T-helper 22 cell (primary cell): ENCODE data around the gene PTPRN2.

ENCODE experiments used
- DNase-seq: peaks from one replicate; pipeline ENCODE4 v3.0.0-alpha.2; 2020; ENCODE audit warnings: low read depth

The PTPRN2 gene

DNA sequence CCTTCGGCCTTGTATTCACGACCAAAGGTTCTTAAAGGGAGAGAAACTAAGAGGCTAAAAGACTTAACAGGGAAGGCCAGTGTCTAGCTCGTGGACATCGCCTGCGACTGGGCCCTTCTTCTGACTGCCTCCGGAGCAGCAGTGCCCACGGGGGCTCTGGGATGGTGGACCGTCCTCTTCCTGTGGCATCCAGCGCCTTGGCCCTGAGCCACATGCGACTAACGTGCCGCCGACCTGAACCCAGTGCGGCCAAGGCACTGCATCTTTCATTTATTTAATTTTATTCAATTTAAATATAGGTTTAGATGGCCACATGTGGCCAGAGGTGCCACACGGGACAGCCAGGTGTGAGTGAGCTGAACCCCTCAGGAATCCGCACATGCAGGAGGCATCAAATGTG, 451.7 kb downstream of the PTPRN2 start:
- DNase-seq: no peak

DNA sequence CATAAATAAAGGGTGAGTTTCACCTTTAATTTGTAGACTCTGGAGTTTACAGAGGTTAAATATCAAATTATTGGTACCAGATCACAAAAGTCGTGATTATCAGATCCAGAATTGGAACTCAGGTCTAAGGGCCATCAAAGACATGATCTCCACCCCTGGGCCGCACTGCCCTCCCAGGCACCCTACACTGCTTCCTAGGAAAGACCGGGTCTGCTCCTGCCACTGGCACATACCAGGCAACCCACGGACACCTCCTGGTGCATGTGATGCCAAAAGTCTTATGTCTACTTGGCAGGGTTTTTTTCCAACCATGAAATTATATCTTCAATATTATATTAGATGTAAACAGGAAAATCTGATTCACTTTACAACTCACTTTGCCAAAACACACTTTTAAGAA, 452.8 kb downstream of the PTPRN2 start:
- no peak for DNase-seq

DNA sequence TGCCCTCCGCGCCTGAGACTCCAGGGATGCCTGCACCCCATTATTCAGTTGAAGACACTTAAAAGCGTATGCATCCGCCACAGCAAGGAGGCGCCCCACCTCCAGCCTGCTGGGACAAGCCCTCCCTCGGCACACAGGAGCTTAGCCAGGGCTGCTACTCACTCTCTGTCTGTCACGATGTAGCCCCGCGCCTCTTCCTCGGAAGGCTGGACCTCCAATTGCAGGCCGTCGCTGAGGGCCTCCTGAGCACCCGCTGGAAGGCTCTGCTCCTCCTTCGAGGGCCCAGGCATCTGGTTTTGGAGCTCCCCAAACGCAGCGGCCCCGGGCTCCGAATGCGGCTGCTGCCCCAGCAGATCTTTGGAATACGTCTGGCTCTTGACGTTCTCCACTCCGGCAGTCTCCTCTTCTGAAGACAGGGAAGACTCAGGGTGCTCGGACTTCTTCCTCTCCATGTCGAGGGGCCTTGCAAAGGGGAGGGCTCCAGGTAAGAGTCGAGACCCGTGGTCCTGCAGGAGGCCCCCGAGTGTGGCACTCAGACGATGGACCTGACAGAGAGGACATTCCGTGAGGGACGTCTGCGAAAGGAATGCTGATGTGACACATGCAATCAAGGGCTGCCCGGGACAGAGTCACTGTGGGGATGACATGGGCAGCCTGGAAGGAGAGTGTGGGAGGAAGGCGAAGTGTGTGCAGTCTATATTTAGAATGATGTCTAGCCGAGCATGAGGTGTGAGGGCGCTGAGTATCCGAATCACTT, 453.9 kb downstream of the PTPRN2 start:
- no peak for DNase-seq

DNA sequence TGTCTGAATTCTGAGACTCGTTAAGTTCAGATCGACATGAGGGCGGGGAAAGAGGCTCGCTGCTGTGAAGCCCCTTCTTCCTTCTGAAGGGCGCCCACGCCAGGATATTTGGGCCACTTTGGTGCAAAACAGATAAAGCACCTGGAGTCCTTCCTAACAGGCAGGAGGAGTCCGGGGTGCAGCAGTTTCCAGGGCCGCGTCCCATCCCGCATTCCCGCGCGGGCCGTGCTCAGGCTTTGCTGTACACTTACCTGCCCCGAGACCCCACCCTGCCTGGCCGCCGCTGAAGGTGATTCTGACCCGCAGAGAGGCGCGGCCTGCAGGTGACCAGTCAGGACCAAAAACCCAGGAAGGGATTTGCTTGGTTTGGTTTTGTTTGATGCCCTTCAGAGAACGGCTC, 454.6 kb downstream of the PTPRN2 start:
- DNase-seq: no peak

DNA sequence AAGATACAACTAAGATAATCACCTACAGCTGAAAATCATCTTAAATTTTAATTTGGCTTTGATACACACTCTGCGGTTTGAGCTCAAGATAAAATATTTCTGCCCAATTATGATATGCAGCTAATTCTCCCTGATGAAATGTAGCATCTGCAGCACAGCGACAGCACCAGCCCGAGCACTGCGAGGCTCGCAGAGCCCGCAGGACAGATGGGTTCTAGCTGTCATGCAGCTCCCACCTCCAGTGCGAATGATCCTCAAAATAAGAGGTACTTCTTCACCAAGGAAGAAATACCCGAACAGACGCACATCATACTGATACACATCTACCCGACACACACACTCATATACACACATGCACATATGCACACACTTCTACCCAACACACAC, 457.6 kb downstream of the PTPRN2 start:
- DNase-seq: no peak

DNA sequence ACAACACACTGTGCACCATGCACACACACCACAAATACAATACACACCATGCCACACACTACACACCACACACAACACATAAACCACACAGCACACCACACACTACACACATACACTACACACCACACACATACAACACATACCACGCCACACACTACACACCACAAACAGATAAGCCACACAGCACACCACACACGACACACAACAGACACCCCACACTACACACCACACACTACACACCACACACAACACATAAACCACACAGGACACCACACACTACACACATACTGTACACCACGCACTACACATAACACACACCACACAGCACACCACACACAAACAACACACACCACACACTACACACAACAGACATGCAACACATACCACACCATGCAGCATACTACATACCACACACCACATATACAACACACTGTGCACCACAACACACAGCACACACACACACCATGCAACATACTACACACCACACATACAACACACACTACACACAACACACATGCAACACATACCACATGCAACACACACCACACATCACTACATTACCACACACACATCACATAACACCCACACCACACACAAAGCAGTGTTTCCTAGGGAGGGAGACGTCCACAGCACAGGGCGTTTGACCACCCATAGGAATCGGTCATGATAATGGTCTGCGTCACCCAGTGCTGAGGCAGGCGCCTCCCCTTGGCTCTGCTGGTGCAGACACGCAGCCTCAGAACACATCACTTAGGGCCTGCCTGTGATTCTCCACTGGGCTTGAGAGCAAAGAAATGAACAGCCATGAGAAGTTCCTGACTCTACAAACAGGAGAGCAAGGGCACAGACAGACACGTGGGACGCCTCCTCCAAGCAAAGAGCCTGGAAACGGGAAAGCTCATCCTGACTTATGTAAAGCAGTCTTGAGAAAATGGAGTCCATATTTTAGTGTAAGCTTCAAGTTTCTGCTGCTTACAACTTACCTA, 458.3 kb downstream of the PTPRN2 start:
- DNase-seq: no peak

DNA sequence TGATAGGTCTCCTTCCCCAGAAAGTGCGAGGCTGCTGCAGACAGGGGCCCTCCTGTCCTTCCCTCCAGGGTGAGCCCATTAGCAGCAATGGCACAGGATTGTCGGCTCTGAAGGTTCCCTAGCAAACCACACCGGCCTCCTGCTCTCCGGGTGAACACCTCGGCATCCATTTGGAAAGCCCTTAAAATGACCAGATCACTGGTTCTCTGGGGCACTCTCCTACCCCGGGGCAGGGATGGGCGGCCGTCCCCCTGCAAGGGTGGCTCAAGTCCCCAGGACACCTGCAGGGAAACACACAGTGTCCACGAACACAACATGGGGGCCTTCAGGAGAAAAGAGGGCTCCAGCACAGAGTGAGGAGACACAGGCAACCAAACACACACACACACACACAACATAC, 459.1 kb downstream of the PTPRN2 start:
- DNase-seq: no peak

DNA sequence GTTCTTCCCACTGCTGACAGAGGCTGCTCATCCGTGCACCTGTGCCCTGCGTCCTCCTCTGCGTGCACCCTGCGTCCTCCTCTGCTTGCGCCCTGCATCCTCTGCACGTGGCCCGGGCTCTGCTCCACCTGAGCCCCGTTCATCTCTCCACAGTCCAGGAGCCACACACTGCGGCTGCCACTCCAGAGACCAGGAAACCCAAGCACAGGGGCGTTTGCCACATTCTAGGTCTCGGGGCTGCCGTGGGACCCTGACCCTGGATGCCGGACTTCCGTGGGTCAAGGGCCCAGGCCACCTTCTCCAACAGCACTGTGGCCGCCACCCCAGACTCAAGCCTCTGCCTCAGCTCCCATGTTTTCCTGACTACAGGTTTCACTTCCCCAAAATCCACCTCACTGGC, 460.4 kb downstream of the PTPRN2 start:
- DNase-seq: no peak

DNA sequence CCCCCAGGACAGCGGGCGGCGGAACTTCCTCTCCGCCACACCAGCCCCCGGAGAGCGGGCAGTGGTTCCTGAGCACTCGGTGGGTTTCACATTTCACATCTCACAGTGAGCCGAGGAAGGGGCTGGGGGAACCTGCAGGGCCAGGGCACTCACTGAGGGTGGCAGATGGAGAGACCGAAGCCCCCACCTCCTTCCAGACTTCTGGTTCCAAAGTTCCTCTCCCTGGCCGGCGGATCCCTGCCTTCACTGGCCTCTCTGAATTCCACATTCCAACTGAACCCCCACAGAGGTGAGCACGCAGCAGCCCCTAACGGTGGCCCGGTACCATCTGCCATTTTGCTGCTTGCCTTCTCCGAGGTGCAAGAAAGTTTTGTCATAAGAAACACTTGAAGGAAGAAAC, 461.0 kb downstream of the PTPRN2 start:
- no peak for DNase-seq

DNA sequence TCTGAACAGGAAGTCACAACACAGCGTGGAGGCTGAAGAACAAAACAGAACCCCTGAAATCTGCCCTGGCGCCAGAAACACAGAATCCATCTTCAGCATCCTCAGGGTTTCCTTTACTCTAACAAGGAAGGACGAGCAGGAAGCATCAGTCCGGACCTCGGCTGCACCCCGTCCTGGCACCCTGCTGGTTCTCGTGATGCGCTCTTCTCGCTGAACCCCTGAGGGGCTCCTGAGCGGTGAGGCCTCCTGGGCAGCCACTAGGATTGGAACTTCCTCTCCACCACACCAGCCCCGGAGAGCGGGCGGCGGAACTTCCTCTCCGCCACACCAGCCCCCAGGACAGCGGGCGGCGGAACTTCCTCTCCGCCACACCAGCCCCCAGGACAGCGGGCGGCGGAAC, 461.9 kb downstream of the PTPRN2 start:
- no peak for DNase-seq

DNA sequence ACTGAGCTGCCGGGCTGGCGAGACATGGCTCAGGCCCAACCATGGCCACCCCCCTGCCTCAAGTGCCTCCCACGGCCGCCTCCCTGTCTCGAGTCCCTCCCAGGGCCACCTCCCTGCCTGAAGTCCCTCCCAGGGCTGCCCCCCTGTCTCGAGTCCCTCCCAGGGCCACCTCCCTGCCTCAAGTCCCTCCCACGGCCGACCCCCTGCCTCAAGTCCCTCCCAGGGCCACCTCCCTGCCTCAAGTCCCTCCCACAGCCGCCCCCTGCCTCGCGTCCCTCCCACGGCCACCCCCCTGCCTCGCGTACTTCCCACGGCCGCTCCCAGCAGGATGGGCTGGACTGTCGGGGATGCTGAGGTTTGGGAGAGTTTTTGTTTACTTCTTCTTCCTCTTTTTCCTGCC, 462.5 kb downstream of the PTPRN2 start:
- DNase-seq: no peak

DNA sequence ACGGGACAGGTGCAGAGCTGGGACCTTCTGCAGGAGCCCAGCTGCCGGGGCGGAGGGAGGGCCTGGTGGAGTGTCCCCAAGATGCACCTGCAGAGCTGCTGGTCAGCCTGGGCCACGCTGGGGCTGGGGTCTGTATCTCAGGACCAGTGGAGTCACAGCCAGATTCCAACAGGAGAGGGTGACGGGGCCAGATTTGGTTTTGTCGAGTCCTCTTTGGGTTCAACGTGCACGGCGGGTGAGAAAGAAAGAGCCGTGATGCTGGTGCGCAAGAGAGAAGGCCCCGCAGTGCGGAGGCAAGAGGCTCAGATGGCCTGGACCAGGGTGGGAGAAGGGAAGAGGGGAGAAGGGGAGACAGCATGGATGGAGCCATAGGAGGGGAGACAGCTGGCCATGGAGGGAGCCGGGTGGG, 462.9 kb downstream of the PTPRN2 start:
- no peak for DNase-seq

DNA sequence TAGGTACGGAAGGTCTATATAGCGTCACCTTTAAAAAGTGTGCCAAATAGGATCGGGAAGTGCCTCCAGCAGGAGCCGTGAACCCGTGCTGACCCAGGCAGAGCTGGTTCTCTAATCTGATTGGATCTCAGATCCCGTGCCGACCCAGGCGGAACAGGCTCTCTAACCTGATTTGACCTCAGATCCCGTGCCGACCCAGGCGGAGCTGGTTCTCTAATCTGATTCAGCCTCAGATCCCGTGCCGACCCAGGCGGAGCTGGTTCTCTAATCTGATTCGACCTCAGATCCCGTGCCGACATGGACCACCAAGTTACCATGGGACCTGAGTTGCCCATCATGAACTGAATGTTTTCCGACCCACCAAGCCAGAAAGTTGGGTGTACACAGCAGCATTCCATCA, 463.9 kb downstream of the PTPRN2 start:
- DNase-seq: no peak

DNA sequence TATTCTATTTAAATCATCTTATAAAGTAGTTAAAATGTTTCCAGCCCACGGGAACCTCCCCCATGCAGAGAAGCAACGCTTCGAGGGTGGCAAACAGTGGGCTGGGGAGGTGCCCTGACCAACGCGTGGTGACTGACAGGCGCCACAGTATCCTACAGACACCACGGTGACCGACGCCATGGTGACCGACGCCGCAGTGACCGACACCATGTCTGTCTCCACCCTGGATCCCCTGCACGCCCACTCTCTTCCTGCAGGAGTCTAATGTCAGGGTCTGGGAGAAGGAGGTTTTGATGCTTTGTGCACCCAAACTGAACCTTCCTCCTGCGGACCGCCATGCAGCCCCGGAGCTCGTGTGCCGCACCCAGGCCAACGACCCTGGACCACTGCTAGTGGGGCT, 464.4 kb downstream of the PTPRN2 start:
- DNase-seq: no peak

DNA sequence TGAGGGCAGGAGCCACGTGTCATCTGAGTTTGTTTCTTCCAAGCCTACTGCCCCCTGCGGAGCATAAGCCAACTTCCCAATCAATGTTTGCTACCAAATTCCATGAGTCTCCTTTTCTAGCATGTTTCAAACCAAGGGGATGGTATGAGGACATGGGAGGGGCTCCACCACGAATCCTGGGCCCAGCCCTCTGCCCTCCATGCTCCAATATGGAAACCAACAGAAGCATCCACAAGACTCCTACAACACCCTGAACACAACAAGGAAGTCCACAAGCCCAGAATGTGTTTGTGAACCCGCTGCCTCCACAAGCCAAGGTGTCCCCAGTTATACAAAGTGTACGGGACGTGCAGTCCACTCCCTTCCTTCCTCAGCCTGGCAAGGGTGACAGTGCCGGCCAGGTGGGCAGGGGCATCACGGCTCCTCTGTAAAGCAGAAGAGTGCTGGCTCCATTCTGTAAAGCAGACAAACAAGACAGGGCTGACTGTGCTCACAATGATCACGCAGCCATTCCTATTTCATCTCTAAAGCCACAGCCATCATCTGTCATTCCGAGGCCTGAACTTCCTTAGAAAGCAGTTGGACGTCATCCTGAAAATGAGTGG, 466.1 kb downstream of the PTPRN2 start:
- no peak for DNase-seq

DNA sequence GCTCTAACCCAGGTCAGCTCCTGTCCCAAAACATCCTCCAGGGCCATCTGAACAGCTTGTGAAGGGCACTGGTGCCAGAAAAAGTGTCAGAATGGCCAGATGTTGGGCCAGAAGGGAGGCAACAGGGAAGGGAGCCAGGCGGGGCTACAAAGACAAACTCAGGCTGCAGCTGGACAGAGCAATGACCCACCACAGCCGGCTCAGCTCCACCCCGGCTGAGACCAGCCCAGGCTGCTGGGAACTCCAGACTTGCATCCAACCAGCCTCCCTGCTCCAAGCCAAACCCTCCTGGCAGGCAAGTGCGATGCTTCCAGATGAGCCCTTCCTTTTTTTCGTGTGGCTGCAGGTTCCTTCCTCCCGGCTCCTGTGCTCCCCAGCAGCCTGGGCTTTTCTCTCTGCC, 466.9 kb downstream of the PTPRN2 start:
- no peak for DNase-seq

DNA sequence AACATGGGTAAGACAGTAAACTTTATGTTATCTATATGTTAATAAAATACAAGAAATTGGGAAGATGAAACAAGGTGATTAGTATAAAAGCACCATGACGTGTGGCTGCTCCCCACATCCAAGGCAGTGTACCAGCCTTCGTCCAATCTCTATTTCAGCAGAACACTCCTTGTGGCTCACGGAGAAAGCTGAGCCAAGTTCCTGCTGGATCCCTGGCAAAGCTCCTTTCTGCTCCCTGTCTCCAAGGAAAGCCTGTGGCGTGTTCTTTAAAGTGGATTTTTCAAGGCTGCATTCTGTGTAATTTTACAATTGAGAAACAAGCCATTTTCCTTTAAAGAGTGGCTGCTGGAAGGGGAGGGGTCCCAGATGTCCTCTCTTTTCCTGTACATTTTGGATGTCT, 467.3 kb downstream of the PTPRN2 start:
- no peak for DNase-seq

DNA sequence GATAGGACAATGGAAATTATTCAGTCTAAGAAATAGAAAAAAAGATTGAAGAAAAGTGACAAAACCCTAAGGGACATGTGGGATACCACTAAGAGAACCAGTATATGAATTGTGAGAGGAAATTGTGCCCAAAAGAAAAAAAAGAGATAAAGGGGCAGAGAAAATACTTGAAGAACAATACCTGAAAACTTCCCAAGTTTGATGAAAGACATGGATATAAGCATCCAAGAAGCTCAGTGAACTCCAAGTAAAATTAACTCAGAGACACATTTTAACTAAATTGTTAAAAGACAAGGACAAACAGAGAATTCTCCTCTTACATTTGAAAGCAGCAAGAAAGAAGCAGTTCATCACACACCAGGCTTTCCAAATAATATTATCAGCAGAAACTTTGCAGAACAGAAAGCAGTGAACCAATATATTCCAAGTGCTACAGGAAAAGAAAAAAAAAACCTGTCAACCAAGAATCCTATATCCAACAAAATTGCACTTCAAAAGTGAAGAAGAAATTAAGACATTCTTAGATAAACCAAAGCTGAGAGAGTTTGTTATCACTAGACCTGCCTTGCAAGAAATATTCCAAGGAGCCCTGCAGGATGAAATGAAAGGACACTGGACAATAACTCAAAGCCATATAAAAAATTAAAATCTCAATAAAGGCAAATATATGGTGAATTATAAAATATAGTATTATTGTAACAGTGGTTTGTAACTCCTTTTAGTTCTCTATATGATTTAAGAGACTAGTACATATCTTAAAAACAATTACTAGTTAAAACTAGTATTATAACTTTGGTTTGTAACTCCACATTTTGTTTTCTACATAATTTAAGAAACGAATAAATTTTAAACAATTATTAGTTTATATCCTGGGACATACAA, 470.0 kb downstream of the PTPRN2 start:
- DNase-seq: no peak

DNA sequence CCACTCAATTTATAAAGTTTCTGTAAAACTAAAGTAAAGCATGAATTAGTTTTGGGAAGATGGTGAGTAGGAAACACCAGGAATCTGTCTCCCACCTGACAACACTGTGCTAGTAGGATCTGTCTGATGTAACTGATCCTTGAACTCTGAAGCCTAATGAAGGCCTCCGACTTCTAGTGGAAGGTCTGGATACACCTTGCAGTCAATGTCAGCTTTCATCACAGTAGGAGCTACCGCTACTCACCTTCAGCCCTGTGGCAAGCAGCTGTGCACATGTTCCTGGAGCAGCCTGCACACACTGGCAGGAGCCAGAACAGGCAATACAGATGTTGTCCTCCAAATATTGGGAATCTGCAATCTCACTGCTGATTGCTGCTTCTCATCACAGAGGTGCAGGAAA, 471.4 kb downstream of the PTPRN2 start:
- DNase-seq: no peak

DNA sequence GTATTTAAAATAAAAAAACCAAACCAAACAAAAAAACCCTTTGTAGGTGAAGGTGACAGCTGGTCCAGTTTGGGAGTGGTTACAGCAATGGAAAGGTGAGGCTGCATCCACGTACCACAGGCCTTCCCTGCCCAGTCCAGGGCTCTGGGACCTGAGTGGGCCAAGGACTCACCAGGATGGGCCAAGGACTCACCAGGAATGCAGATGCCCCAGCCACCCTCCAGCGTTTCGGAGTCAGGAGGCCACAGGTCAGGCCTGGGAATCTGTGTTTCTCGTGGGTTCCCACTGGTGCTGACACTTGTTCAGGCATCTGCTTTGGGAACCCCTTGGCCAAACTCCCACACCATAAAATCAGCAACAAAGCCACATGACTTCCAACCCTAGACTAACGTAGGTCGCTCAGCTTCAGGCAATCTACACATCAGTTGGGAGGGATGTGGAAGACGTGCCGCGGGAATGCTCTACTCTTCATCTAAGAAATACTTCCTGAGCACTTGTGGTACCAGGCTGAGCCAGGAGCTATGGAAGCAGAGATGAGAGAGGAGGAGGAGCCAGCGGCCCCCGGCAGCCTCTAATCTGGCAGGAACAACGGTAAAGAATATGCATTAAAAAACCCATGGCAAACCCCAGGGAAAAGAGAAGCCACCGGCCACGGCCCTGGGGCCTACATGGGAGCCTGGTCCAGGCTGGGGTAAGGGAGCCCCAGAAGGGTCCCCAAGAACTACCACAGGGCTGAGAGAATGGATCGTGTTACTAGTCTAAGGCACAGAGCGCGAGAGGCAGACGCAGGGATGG, 473.4 kb downstream of the PTPRN2 start:
- no peak for DNase-seq
